Activated CD8-positive, alpha-beta T cell treated with anti-CD3 and anti-CD28 coated beads, Interleukin-2, amount 10 ng/mL, durations not matched to agents 7 days and 5 days (primary cell): ENCODE results near the gene ARHGEF4. TPM values are rescaled to one million over a fixed set of nuclear protein-coding genes. Genes with fewer than 3 reads are reported as not detected.

ENCODE experiments used
- ATAC-seq: fragments of 150-1000 bp; cut with Tn5 transposase; one replicate; pipeline ENCODE4 v1.10.0; 2021; ENCODE audit warnings: moderate library complexity
- CTCF ChIA-PET: fragments of 350-600 bp; sonication (Branson Sonifier 250); formaldehyde crosslinking; loops from one replicate; lab custom pipeline; 2021; ENCODE audit warnings: antibody characterized with exemption; lab: Charles Lee
- POLR2A ChIA-PET: fragments of 350-600 bp; sonication (Branson Sonifier 250); formaldehyde crosslinking; loops from one replicate; lab custom pipeline; 2021; ENCODE audit warnings: antibody characterized with exemption; lab: Charles Lee
- DNase-seq: peaks from one replicate; pipeline ENCODE4 v3.0.0-alpha.2; 2020
- H3K27ac Mint-ChIP-seq: one replicate; pipeline ENCODE4 v1.8.0; 2021; ENCODE audit warnings: mild to moderate bottlenecking, mixed read lengths
- H3K27me3 Mint-ChIP-seq: one replicate; pipeline ENCODE4 v1.8.0; 2021; ENCODE audit warnings: low read depth, mixed read lengths
- H3K36me3 Mint-ChIP-seq: one replicate; pipeline ENCODE4 v1.8.0; 2021; ENCODE audit warnings: low read depth, mixed read lengths
- H3K4me1 Mint-ChIP-seq: one replicate; pipeline ENCODE4 v1.8.0; 2021; ENCODE audit warnings: low read depth, mixed read lengths
- H3K4me3 Mint-ChIP-seq: one replicate; pipeline ENCODE4 v1.8.0; 2021; ENCODE audit warnings: mild to moderate bottlenecking, mixed read lengths
- H3K9me3 Mint-ChIP-seq: one replicate; pipeline ENCODE4 v1.8.0; 2022; ENCODE audit warnings: mixed read lengths; ENCODE audit not compliant: insufficient read depth
- total RNA-seq, 2 experiments: library from RNA; stranded (reverse); gene quantifications; one replicate each; pipeline ENCODE4 v1.2.3, GENCODE V29; 2021

ARHGEF4 gene
- total RNA-seq, 2 experiments from 2014 or later: 2.9 to 3.3 TPM

- ATAC-seq (no peak), DNase-seq (no peak)
- H3K4me3 Mint-ChIP-seq: no peak overlapping the region
- ChIA-PET CTCF (no interaction called here), POLR2A (no interaction called here)
- H3K9me3 Mint-ChIP-seq: no peaks in the 10 kb centered on the region
- H3K4me1 Mint-ChIP-seq: no peaks in the 10 kb centered on the region
- no peaks in the 10 kb centered on the region for H3K36me3 Mint-ChIP-seq
- peaks cover 47% of the 10 kb centered on the region for H3K27me3 Mint-ChIP-seq
- no peak overlapping the region for H3K27ac Mint-ChIP-seq
Observed at GRCh38 chr2:130998561-130998960, 161.8 kb downstream of the ARHGEF4 start.

DNA sequence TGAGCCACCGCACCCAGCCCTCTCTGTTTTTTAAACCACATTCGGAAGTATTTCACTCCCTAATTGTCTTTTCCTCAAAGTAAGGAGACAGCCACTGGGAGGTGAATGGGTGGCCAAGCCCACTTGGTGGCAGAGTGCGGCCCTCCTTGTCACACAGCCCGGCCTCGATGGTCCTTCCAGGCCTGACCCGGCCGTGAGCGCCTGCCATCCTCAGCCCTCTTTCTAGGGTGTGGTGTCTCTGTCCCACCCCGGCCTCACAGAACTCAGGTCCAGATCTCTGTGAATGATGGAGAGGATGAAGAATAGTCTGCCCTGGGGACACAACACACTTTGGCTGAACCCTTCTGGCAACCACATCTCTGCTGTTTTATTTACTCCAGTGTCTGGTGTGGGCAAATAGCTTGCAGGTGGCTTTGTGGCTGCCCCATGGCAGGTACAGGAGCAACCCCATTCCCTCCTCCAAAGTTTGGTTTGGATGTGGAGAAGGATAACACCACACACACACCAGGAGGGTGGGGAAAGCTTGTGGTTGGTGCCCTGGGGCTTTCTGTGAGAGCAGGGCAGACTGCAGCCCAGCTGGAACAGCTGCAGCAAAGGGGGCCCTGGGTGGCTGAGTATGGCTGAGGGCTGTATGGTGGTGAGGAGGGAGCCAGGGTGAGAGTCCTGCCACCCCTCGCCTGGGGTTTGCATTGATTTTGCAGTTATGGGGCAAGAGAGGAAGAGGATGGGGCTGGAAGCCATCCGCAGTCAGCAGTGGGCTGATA is 167.9 kb downstream of the ARHGEF4 start:
- DNase-seq (no peak), ATAC-seq (no peak)
- Mint-ChIP-seq H3K36me3 (peaks cover 3% of the 10 kb centered on the region), H3K27me3 (peaks cover 20% of the 10 kb centered on the region), H3K4me3 (no peak overlapping the region), H3K9me3 (peaks cover 9% of the 10 kb centered on the region), H3K27ac (no peak overlapping the region), H3K4me1 (peaks cover 9% of the 10 kb centered on the region)
- ChIA-PET POLR2A (interaction anchor here (0.6 kb wide), 1 partner anchor 76 kb away, joined by 5 read pairs; no protein-coding TSS in a partner anchor), CTCF (interaction anchor here (1.1 kb wide), 1 partner anchor 207 kb away, joined by 3 read pairs; no protein-coding TSS in a partner anchor)

- Mint-ChIP-seq H3K4me1 (peaks cover 16% of the 10 kb centered on the region), H3K27ac (no peak overlapping the region), H3K4me3 (no peak overlapping the region), H3K36me3 (peaks cover 3% of the 10 kb centered on the region), H3K27me3 (peaks cover 16% of the 10 kb centered on the region), H3K9me3 (peaks cover 12% of the 10 kb centered on the region)
- POLR2A ChIA-PET: no interaction called here
- DNase-seq (no peak), ATAC-seq (no peak)
- CTCF ChIA-PET: interaction anchor here (1.1 kb wide), 1 partner anchor 208 kb away, joined by 3 read pairs; no protein-coding TSS in a partner anchor
Observed at GRCh38 chr2:131005216-131005935, 168.7 kb downstream of the ARHGEF4 start.

GRCh38 chr2:131006561-131006960 is 169.8 kb downstream of the ARHGEF4 start:
- CTCF ChIA-PET: interaction anchor here (1.0 kb wide), 1 partner anchor 35 kb away, joined by 5 read pairs; no protein-coding TSS in a partner anchor
- H3K27me3 Mint-ChIP-seq: peaks cover 13% of the 10 kb centered on the region
- peaks cover 28% of the 10 kb centered on the region for H3K4me1 Mint-ChIP-seq
- no peak overlapping the region for H3K27ac Mint-ChIP-seq
- peaks cover 12% of the 10 kb centered on the region for H3K9me3 Mint-ChIP-seq
- no peak for DNase-seq
- POLR2A ChIA-PET: no interaction called here
- ATAC-seq: no peak
- no peak overlapping the region for H3K4me3 Mint-ChIP-seq
- H3K36me3 Mint-ChIP-seq: peaks cover 3% of the 10 kb centered on the region

- ChIA-PET CTCF (interaction anchor here (0.8 kb wide), 1 partner anchor 32 kb away, joined by 3 read pairs; no protein-coding TSS in a partner anchor), POLR2A (no interaction called here)
- Mint-ChIP-seq H3K4me3 (no peak overlapping the region), H3K9me3 (peaks cover 12% of the 10 kb centered on the region), H3K27me3 (peaks cover 4% of the 10 kb centered on the region), H3K27ac (no peak overlapping the region), H3K36me3 (peaks cover 6% of the 10 kb centered on the region), H3K4me1 (peaks cover 39% of the 10 kb centered on the region)
- no peak for ATAC-seq
- no peak for DNase-seq
Observed at GRCh38 chr2:131008967-131009366, 172.3 kb downstream of the ARHGEF4 start.

DNA sequence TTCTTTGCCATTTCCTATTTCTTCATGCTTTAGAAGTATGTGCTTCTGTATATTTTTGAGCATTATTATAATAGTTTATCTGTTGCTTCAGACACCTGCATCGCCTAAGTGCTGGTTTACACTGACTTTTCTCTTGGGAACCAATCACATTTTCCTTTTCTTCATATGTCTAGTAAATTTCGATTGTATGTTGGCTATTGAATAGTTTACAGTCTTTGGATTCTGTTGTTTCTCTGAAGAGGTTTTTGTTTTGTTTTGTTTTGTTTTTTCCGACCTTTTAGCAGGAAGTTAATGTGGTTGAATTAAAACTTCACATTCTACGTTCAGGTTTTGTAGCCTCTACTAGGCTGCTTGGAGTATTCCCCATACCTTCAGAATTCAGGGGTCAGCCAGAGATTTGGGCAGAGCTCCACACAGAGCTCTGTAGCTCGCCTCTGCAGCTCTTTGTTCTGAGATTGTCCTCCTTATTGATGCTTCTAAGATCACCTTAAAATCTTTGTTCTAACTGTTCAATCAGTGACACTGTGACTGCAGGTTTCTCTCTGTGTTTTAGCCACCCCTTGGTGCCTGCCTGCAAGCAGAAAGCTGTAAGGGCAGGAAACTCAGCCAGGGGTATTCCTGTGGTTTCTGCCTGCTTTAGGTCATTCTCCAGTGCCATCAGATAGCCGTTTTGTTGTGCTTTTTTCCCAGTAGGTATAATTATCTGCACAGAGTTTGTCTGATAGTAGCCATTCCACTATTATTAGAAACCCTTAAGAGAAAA is 173.2 kb downstream of the ARHGEF4 start:
- ATAC-seq (peak; percentile 20), DNase-seq (no peak)
- CTCF ChIA-PET: interaction anchor here (0.9 to 2.3 kb wide), 3 partner anchors 9 to 212 kb away, joined by 3 to 8 read pairs (median 4); no protein-coding TSS in a partner anchor
- peaks cover 39% of the 10 kb centered on the region for H3K4me1 Mint-ChIP-seq
- H3K4me3 Mint-ChIP-seq: peak overlapping the region; percentile 61
- peaks cover 7% of the 10 kb centered on the region for H3K27me3 Mint-ChIP-seq
- peaks cover 12% of the 10 kb centered on the region for H3K9me3 Mint-ChIP-seq
- POLR2A ChIA-PET: interaction anchor here (1.2 to 1.5 kb wide), 2 partner anchors 83 to 84 kb away, joined by 4 to 5 read pairs; partner anchors contain the start of gene FAM168B
- peaks cover 6% of the 10 kb centered on the region for H3K36me3 Mint-ChIP-seq
- peak overlapping the region; percentile 97 for H3K27ac Mint-ChIP-seq

DNA sequence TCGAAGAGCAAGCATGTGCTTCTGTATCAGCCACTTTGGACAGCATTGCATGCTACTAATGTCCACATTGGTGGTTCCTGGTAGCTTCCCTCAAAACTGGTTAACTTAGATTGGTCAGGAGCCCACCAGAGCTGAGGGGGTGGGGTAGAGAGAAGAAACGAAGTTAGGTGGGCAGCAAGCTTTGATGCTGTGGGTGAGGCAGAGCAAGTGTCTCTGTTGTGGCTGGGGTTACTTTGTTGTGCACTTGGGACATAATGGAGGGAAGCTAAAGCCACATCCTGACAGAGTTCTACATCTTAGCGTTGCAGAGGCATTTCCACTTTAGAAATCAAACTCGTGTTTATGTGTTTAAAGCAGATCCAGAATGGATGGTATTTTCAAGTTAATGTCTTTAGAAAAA is 173.9 kb downstream of the ARHGEF4 start:
- ChIA-PET POLR2A (interaction anchor here (1.2 to 1.6 kb wide), 3 partner anchors 30 to 83 kb away, joined by 4 to 6 read pairs (median 5); partner anchors contain the start of gene FAM168B), CTCF (interaction anchor here (0.9 to 2.3 kb wide), 6 partner anchors 9 to 213 kb away, joined by 3 to 8 read pairs (median 4); no protein-coding TSS in a partner anchor)
- Mint-ChIP-seq H3K4me3 (peak overlapping the region; percentile 61), H3K27ac (peak overlapping the region; percentile 97), H3K4me1 (peaks cover 39% of the 10 kb centered on the region), H3K9me3 (peaks cover 12% of the 10 kb centered on the region), H3K36me3 (peaks cover 6% of the 10 kb centered on the region), H3K27me3 (peaks cover 9% of the 10 kb centered on the region)
- peak; percentile 90 for ATAC-seq
- DNase-seq: peak; percentile 75

- Mint-ChIP-seq H3K4me3 (no peak overlapping the region), H3K9me3 (peaks cover 12% of the 10 kb centered on the region), H3K27ac (peak overlapping the region; percentile 97), H3K36me3 (peaks cover 6% of the 10 kb centered on the region), H3K27me3 (peaks cover 13% of the 10 kb centered on the region), H3K4me1 (peaks cover 39% of the 10 kb centered on the region)
- ChIA-PET POLR2A (interaction anchor here (1.2 to 1.6 kb wide), 3 partner anchors 29 to 82 kb away, joined by 4 to 6 read pairs (median 5); partner anchors contain the start of gene FAM168B), CTCF (interaction anchor here (0.6 to 2.3 kb wide), 5 partner anchors 12 to 214 kb away, joined by 3 to 8 read pairs (median 3); no protein-coding TSS in a partner anchor)
- no peak for ATAC-seq
- no peak for DNase-seq
Observed at GRCh38 chr2:131011486-131011885, 174.8 kb downstream of the ARHGEF4 start.

DNA sequence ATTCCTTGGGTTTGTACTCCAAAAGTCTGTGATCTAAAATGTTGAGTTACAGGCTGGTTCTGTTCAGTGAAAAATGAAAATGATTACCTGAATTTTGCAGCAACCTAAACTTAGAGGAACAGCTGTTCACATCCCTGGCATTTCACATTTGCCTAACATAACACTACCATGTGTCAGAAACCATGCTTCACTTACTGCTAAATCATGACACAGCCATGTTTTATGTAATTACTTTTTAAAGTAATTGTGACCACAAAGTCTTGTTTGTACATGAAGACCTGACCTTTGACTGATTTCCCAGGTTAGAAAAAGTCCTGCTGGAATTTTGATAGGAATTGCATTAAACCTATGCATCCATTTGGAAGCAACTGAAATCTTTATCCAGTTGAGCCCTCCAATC is 177.4 kb downstream of the ARHGEF4 start:
- peaks cover 26% of the 10 kb centered on the region for H3K27me3 Mint-ChIP-seq
- CTCF ChIA-PET: interaction anchor here (1.8 kb wide), 1 partner anchor 27 kb away, joined by 4 read pairs; no protein-coding TSS in a partner anchor
- POLR2A ChIA-PET: no interaction called here
- ATAC-seq: no peak
- peaks cover 36% of the 10 kb centered on the region for H3K4me1 Mint-ChIP-seq
- peaks cover 8% of the 10 kb centered on the region for H3K9me3 Mint-ChIP-seq
- H3K4me3 Mint-ChIP-seq: no peak overlapping the region
- H3K27ac Mint-ChIP-seq: no peak overlapping the region
- no peak for DNase-seq
- H3K36me3 Mint-ChIP-seq: peaks cover 6% of the 10 kb centered on the region

DNA sequence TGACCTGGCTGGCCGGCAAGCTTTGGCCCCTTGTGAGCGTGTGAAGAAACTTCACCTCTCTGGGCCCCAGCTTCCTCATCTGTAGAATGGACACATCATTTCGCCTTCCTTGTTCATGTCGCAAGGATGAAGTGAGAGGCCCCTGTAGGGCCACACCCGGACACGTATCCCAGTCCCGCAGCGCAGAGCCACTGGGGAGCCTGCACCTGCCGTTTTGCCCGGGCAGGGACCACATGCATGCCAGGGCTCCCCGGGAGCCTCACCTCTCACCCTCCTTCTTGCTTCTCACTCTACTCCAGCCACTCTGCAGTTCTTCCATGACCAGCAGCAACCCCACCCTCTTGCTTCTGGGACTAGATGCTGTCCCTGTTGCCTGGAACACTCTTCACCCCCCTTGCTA is 179.1 kb downstream of the ARHGEF4 start:
- ChIA-PET POLR2A (no interaction called here), CTCF (interaction anchor here (0.6 to 1.1 kb wide), 2 partner anchors 26 to 90 kb away, joined by 3 read pairs; no protein-coding TSS in a partner anchor)
- no peak overlapping the region for H3K4me3 Mint-ChIP-seq
- peaks cover 23% of the 10 kb centered on the region for H3K27me3 Mint-ChIP-seq
- peaks cover 19% of the 10 kb centered on the region for H3K4me1 Mint-ChIP-seq
- H3K9me3 Mint-ChIP-seq: no peaks in the 10 kb centered on the region
- ATAC-seq (no peak), DNase-seq (no peak)
- H3K36me3 Mint-ChIP-seq: peaks cover 3% of the 10 kb centered on the region
- H3K27ac Mint-ChIP-seq: no peak overlapping the region
